HG02588 (cell line): ENCODE measurements around the gene TM4SF1.

Experiments used
- ATAC-seq: cut with Tn5 transposase; IDR thresholded peaks from one replicate; pipeline ENCODE4 v1.9.1; 2021; ENCODE audit warnings: mild to moderate bottlenecking, moderate library complexity; ENCODE audit not compliant: unreplicated experiment

Gene TM4SF1

GRCh38 chr3:149377408-149378364 lies at the start of gene TM4SF1:
TM4SF1 (minus strand) TSS chr3:149377649; CDS start chr3:149377547, 102 bp downstream.
- ATAC-seq, result no peak

- no peak for ATAC-seq
Observed at GRCh38 chr3:149426325-149426724, 48.9 kb upstream of the TM4SF1 start.

- no peak for ATAC-seq
Observed at GRCh38 chr3:149424918-149425317, 47.5 kb upstream of the TM4SF1 start.

GRCh38 chr3:149421764-149422163 lies 44.3 kb upstream of the TM4SF1 start:
- no peak for ATAC-seq

- no peak for ATAC-seq
Observed at GRCh38 chr3:149419816-149420215, 42.4 kb upstream of the TM4SF1 start.

- ATAC-seq, result no peak
Observed at GRCh38 chr3:149417727-149418126, 40.3 kb upstream of the TM4SF1 start.

GRCh38 chr3:149417174-149417573 lies 39.7 kb upstream of the TM4SF1 start:
- peak; percentile 83 for ATAC-seq

GRCh38 chr3:149415484-149415883 lies 38.0 kb upstream of the TM4SF1 start:
- no peak for ATAC-seq

- ATAC-seq, result no peak
Observed at GRCh38 chr3:149414557-149415231, 37.2 kb upstream of the TM4SF1 start.

GRCh38 chr3:149411583-149411982 lies 34.1 kb upstream of the TM4SF1 start:
- ATAC-seq, result no peak

- ATAC-seq, result no peak
Observed at GRCh38 chr3:149409351-149409750, 31.9 kb upstream of the TM4SF1 start.

GRCh38 chr3:149407898-149408297 lies 30.4 kb upstream of the TM4SF1 start:
- no peak for ATAC-seq

GRCh38 chr3:149406244-149406752 lies 28.8 kb upstream of the TM4SF1 start:
- ATAC-seq, result no peak

- no peak for ATAC-seq
Observed at GRCh38 chr3:149403443-149403842, 26.0 kb upstream of the TM4SF1 start.

- no peak for ATAC-seq
Observed at GRCh38 chr3:149402481-149402880, 25.0 kb upstream of the TM4SF1 start.

- no peak for ATAC-seq
Observed at GRCh38 chr3:149401926-149402310, 24.5 kb upstream of the TM4SF1 start.

GRCh38 chr3:149401212-149401925 lies 23.9 kb upstream of the TM4SF1 start:
- ATAC-seq, result no peak

- ATAC-seq, result no peak
Observed at GRCh38 chr3:149400645-149401044, 23.2 kb upstream of the TM4SF1 start.

GRCh38 chr3:149398296-149398695 lies 20.8 kb upstream of the TM4SF1 start:
- no peak for ATAC-seq

GRCh38 chr3:149397528-149397927 lies 20.1 kb upstream of the TM4SF1 start:
- ATAC-seq, result no peak

GRCh38 chr3:149396476-149396875 lies 19.0 kb upstream of the TM4SF1 start:
- no peak for ATAC-seq
